GM21367 (cell line): ENCODE results near the gene TBKBP1.

ENCODE experiments used
- ATAC-seq: cut with Tn5 transposase; IDR thresholded peaks from one replicate; pipeline ENCODE4 v1.9.1; 2021; ENCODE audit not compliant: unreplicated experiment

Gene TBKBP1

DNA sequence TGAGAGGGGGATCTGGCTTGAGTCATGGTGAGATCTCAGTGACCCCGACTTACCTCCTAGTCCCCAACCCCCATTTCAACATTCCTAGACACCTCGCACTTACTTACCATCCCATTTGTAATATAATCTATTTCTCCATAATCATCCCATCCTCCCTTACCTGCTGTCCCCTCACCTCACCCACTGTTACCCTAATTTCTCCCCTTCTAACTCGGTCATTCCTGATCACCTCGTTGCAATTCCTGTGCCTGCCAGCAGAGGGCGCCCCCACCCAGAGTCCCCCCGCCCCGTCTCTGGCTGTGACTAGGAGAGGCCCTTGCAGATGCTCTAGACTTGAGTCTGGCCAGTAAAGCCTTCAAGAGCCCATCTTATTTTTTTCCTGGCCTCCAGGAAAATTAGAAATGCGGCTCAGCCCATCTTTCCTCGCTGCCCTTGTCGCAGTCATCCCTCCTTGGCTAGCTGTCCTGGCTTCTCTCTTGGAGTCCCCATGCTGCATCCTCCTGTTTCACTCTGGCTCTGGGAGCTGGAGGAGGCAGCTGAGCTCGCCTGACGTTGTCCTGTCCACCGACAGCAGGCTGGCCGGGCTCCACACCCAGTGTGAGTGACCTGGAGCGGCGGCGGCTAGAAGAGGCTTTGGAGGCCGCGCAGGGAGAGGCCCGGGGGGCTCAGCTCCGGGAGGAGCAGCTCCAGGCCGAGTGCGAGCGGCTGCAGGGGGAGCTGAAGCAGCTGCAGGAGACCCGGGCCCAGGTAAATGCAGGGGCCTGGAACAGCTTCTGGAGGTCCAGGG is 5.0 kb downstream of the TBKBP1 start:
- no peak for ATAC-seq

DNA sequence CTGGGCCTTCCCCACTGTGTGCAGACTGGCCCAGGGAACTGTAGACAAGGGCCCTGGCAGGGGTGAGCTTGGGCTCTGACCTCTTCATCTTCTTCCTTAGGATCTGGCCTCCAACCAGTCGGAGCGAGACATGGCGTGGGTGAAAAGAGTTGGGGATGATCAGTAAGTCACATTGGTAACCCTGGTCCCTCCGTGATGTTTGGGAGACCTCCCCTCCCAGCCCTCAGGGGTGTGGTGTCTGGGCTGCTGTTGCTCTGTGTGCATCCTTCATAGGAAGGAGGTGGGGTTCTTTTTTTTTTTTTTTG is 5.5 kb downstream of the TBKBP1 start:
- no peak for ATAC-seq

DNA sequence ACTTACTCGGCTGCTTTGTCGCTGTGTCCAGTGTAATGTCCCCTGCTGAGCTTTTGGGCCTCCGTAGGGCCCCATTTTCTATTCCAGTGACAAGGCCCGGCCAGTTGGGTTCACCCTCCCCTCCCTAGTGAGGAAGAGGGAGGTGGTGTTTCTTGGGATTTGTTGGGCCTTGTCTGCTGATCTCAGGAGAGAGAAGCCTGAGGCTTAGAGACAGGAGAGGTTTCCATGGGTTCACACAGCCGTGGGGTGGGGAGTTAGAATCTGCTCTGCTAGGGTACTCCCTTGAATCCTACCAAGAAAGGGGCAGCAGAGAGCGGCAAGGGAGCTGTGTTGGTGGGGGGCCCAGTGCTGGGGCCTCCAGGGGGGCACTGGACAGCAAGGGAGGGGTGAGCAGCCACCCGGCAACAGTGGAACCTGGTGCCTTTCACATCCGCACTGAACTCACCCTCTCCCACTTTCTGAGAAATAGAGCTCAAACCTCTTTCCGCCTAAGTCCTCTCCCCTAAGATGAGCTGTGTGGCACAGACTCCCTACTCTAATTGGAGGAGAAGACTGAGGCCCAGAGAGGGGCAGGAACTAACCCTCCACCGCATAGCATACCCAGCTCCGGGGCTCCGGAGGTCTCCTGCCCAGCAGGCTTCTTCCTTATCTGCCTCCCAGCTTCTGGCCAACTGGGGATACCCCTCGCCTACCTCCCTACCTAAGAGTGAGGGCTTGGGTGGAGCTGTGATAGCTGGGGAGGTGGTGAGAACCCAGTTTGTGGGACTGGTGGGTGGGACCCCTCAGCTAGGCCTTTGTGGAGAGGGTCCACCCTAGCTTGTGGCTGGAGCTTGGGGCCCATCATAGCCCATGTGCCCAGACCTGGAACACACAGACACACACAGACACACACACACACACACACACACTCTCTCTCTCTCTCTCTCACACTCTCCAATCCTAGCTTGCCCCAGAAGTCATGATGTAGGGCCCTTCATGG is 6.8 kb downstream of the TBKBP1 start:
- ATAC-seq: no peak

DNA sequence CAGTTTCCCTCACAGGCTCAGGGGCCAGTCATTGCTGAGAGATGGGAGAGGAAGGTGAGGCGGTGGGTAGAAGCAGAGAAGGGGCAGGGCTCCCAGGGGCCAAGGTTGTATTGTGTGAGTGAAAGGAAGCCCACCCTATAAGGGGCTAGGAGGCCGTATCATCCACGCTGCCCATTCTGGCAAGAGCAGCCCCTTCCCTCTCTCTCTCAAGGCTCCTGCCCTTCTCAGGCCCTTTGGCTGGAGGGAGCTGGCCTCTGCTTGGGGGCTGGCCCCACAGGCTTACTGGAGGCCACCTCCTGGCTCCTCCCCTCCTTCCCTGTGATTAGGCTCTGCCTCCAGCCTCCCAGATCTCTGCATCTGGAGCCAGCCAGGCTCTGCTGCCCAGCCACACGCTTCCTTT is 7.6 kb downstream of the TBKBP1 start:
- ATAC-seq: no peak

DNA sequence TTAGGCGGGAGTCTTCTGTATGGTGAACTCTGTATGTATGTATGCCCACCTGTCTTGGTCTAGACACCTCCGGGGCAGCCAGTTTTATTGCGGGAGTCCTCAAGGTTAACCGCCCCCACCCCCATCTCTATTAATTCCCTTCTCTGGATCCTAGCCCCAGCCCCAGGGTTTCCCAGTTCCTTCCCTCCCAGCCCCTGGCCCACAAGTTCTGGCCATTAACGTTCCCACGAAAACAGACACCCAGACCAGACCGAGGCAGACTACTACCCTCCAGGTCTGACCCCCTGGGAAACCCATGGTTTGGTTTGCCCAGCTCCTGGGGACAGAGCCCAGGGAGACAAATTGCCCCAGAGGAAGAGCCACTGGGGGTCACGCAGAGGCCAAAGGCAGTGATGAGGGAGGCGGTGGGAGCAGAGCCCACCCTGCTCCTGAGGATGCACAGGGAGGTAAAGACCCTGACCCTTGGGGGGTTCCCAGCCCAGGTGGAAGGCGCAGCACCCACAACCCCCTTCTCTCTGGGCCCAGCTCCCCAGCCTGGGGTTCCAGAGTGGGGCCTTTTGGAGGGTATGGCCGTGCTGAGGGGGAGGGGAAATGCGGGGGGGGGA is 8.5 kb downstream of the TBKBP1 start:
- no peak for ATAC-seq

DNA sequence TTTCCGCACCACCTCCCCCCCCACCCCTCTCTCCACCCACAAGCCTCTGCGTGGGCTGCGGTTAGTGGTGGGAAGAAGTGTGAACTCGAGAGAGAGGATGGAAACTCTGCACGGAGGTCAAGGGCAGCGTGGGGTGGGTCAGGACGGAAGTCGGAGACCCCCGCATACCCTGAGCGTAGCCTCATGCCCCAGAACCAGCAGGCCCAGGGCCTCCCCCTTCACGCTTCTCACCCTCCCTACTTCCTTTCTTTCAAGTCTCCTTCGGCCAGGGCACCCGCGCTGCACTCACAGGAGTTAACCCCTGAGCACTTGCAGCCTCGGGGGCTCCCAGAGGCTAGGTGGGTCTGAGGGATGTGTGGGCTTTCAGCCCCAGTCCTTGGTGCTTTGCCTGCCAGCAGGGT is 9.2 kb downstream of the TBKBP1 start:
- no peak for ATAC-seq

DNA sequence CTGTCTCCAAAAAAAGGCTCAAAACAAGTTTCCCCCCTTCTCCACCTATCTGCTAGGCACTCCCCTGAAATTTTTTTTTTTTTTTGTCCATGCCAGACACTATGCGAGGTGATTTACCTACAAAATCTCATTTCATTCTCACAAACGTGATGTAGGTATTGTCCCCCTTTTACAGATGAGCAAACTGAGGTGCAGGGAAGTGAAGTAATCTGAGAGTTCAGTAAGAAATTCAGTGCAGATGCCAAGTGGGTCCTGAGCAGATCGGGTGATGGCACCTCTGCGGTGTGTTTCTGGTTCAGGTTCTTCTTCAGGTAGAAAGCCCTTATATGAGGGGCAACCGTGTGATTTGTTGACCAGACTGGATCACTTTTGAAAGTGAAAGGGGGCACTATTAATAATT is 9.7 kb downstream of the TBKBP1 start:
- no peak for ATAC-seq

DNA sequence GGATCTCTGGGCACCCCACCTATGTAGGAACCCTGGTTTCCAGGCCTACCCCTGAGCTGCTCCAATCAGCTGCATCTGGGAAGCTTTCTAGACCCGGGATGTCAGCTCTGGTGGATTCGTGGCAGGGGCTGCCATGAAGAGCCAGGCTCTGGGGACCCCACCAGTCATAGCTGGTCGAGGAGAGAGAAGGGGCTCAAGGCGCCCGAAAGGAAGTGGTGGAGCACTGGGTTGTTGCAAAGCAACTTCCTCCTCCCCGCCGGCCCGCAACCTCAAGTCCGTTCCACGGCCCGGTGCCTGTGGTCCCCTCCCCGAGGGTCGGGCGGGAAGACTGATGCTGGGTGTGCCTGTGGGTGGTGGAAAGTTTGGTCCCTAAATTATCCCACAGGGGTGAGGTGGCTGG is 10.2 kb downstream of the TBKBP1 start:
- no peak for ATAC-seq

DNA sequence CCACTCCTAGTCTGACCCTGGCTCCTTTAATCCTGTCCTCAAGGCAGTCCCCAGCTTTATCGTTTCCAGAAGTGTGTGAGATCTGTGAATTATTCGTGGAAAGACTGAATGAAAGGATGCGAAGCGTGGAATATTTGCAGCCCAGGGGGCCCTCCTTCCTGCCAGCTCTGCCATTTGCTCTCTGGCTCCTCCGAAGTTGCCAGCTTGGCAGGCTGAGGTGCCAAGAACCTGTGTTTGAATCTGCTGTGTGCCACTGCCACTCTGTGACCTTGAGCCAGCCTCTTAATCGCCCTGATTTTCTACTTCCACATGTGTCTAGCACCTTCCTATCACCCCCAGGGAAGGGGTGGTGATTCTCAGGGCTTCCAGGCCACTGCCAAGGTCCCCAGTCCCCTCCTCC is 10.8 kb downstream of the TBKBP1 start:
- no peak for ATAC-seq

DNA sequence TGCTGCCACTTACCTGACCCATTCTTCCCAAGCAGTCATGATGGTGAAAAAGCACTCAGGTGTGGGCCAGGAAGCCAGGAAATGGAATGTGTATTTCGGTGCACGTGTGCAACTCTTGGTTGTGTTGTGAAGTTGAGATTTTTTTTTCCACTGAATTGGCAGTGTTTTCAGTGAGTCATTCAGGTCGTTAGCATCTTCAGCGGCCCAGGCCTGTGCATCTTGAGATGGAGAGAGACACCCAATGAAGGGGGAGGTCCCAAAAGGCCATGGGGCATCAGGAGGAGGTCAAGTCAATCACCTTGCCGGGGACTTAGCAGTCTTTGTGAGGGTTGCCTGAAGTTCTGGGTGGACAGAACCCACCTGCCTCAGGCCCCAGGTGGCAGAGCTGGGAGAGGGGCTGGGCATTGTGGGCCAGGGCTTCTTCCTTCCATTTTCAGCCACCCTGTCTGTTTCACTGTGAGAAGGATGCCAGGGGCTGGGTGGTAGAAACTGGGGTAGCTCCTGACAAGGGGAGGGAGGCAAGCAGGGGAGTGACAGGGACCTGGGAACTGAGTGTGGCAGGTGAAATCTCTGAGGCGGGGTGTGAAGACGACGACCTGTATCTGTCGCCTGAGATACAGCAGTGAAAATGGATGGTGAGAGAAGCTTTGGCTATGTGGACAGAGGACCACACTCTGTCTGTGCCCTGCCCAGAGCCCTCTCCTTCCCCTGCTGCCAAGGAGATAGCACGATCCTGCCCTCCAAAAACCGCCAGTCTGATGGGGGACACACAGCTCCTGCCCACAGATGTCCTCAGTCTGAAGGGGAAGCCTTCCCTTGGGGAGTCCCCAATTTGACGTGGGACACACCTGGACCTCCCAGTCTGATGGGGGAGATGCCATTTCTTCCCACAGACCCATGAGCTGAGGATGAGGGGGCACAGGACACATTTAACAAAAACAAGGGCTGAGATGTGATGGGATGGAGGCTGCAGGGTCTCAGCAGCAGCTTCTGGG is 11.9 kb downstream of the TBKBP1 start:
- ATAC-seq: no peak

DNA sequence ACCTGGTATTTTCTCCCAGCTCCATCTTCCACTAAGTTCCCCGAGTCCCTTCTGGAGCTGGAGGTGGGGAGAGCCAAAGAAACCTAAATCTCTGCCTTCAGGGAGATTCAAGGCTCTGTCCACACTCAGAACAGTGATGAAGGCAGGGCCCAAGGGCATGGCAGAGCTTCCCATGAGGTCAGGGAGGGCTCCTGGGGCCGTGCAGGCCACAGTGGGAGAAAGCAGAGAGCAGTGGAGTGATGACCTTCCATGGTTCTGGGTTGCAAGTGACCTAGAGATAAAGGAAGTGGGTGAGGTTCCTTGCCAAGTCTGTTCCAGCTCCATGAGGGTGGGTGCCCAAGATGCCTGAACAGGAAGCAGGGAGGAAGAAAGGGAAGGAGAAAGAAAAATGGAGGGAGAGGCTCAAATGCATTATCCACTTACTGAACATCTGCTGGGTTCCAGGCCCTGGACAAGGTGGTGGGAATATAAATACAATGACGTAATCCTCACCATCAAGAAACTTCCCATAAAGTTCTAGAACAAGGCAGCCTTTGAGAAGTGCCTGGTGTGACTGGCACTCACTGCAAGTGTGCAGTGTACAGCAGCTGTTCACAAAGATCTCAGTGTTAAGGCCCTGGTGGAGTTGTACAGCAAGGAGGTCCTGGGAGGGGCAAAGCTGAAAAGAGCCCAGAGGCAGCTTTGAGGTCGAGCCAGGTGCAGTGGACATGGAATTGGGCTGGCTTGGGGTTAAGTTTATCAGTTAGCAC is 13.3 kb downstream of the TBKBP1 start:
- ATAC-seq: no peak

DNA sequence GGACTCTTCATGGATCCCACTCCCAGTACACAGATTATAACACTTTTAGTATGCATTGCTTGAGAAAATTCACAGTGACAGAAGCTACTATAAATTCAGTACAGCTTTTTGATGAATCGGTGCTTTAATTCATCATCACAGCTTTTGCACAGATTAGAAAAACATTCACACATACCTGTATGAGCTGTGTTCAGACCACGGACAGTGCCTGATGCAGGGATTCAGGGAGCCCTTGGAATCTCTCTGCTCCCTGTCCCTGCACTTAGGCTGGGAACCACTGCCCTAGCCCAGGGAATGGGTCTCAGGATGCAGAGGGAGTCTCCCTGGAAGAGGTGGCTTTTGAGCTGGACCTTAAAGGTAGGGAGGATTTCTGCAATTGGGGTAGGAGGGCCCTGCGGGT is 13.9 kb downstream of the TBKBP1 start:
- ATAC-seq: no peak

DNA sequence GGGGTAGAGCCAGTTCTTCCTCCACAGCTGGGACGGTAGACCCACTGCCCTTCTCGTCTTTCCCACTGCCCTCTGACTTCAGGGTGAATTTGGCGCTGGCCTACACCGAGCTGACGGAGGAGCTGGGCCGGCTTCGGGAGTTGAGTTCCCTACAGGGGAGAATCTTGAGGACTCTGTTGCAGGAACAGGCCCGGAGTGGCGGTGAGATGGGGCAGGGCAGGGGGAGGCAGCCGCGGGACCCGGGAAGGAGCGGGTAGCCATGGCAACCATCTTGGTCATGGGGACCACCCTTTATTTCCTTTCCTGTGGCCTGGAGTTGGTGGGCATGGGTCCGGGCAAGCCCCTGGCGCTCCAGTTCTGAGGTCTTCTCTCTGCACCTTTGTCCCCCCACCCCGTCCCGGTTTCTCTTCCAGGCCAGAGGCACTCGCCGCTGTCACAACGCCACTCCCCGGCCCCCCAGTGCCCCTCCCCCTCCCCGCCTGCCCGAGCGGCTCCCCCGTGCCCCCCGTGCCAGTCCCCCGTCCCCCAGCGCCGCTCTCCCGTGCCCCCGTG is 14.4 kb downstream of the TBKBP1 start:
- no peak for ATAC-seq

DNA sequence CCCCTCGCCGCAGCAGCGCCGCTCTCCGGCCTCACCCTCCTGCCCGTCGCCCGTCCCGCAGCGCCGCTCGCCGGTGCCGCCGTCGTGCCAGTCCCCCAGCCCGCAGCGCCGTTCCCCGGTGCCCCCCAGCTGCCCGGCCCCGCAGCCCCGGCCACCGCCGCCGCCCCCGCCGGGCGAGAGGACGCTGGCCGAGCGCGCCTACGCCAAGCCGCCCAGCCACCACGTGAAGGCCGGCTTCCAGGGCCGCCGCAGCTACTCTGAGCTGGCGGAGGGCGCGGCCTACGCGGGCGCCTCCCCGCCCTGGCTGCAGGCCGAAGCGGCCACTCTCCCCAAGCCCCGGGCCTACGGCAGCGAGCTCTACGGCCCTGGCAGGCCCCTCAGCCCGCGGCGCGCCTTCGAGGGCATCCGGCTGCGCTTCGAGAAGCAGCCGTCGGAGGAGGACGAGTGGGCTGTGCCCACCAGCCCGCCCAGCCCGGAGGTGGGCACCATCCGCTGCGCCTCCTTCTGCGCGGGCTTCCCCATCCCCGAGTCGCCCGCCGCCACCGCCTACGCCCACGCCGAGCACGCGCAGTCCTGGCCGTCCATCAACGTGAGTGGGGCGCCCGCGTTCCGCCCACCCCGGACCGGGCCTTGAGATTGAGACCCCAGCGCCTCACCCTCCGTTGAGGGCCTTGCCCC is 15.0 kb downstream of the TBKBP1 start:
- ATAC-seq: no peak

DNA sequence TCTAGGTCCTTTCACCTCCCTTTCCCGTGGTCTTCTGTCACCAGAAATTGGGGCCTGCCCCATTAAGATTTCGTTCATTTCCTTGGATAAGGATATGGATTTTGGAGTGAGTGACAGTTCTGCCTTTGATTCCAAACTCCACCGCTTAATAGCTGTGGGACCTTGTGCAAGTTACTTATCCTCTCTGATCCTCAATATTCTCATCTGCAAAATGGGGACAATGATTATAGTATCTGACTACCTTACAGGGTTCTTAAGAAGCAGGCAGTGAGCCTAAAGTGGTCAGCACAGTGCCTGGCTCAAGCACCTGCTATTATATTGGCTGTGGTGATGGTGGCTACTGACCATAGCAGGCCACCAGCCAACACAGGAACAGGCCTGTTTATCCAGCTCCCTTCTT is 15.6 kb downstream of the TBKBP1 start:
- no peak for ATAC-seq

DNA sequence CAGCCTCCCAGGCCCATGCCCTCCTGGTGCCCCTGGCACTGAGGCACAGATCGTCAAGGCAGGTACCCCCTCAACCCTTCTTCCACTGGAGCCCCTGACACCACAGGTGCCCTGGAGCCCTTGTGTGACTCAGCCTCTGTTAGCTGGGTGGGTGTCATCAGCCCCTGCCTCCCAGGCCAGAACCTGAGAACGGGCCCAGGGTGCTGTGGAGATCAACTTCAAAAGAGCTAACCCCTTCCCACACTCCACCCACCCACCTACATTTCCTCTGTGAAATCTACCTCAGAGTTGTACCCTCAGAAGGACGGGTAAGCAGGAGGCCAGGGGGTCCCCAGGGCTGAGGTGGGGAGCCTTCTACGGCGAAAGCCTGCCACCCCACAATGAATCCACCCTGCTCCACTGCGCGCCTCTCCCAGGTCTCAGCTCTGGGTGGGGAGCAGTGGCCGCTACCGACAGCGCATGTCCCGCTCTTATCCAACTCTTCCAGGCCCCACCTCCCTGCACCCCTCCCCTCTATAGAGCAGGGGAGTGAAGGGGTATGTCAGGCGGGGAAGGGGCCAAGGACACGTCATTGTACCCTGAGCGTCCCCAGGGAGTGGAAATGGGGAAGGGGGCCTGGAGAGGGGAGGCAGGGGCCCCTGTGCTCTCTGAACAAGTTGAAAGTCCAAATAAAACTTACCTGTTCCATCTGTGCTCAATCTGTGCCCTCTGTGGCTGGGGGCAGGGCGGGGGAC is 17.6 kb downstream of the TBKBP1 start:
- no peak for ATAC-seq

DNA sequence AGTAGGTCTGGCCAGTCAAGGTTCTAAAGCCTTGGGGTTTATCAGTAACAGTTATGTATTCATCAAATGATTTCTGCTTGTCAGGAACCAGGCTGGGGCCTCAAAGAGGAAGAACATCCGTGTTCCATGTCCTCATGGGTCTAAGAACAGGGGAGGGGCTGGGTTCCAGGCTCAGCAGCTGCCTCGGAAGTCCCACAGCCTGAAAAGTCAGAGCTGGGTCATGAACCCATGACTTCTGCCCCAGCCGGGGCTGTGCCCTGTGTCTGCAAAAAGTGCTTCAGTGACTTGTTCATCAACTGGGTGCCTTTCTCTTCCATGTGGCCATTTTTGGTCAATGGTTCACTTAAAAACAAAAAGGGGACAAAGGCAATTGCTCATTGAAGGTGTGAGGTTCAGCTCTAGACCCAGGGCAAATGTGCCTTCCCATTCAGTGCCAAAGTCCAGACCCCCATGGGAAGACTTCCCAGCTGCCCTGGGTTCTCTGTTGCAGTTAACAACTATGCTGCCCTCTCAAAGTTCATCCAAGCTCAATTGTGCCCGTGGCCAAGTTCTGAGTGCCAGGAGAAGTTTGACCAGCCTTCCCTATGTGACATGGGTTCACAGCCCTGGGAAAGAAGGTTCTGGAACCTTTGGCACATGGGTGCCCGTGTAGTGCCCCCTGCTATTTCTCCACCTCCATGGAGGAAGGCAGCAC is 18.5 kb downstream of the TBKBP1 start:
- ATAC-seq: no peak
